H9 (cell line): Measurements from ENCODE around the gene RHBDF1. TPM values are rescaled to one million over a fixed set of nuclear protein-coding genes. Genes with fewer than 3 reads are reported as not detected.

ENCODE experiments used
- DNase-seq: peaks from one replicate; pipeline ENCODE4 v3.0.0-alpha.2; 2017
- H2AFZ ChIP-seq: one replicate; pipeline ENCODE4 v1.6.1; 2013; ENCODE audit warnings: mild to moderate bottlenecking, low read length, control low read depth, moderate library complexity
- H2AK5ac ChIP-seq: 2 replicates; pipeline ENCODE4 v1.6.1; 2013; ENCODE audit warnings: low read length, control low read depth, mixed read lengths; ENCODE audit not compliant: insufficient read length
- H2BK120ac ChIP-seq: one replicate; pipeline ENCODE4 v1.6.1; 2013; ENCODE audit warnings: low read depth, mild to moderate bottlenecking, low read length, control low read depth, inconsistent platforms; ENCODE audit not compliant: poor library complexity, severe bottlenecking
- H2BK12ac ChIP-seq: 2 replicates; pipeline ENCODE4 v1.6.1; 2013; ENCODE audit warnings: low read length, control low read depth, mixed read lengths, low read depth; ENCODE audit not compliant: insufficient read length
- H2BK15ac ChIP-seq: 2 replicates; pipeline ENCODE4 v1.6.1; 2013; ENCODE audit warnings: low read depth, low read length, control low read depth
- H2BK20ac ChIP-seq: one replicate; pipeline ENCODE4 v1.6.1; 2013; ENCODE audit warnings: low read depth, mild to moderate bottlenecking, low read length, control low read depth, inconsistent platforms; ENCODE audit not compliant: poor library complexity, severe bottlenecking
- H2BK5ac ChIP-seq: 2 replicates; pipeline ENCODE4 v1.6.1; 2013; ENCODE audit warnings: low read length, control low read depth, mixed read lengths; ENCODE audit not compliant: insufficient read length
- H3K14ac ChIP-seq: 2 replicates; pipeline ENCODE4 v1.6.1; 2013; ENCODE audit warnings: low read length, control low read depth; ENCODE audit not compliant: insufficient read depth
- H3K18ac ChIP-seq: 2 replicates; pipeline ENCODE4 v1.6.1; 2013; ENCODE audit warnings: low read depth, mild to moderate bottlenecking, mixed read lengths, low read length, control low read depth; ENCODE audit not compliant: insufficient read length
- H3K23ac ChIP-seq: 2 replicates; pipeline ENCODE4 v1.6.1; 2013; ENCODE audit warnings: low read length, control low read depth, mixed read lengths, low read depth; ENCODE audit not compliant: insufficient read length
- H3K23me2 ChIP-seq: 2 replicates; pipeline ENCODE4 v1.6.1; 2013; ENCODE audit warnings: low read depth, mild to moderate bottlenecking, mixed read lengths, low read length, control low read depth; ENCODE audit not compliant: insufficient read length, poor library complexity, severe bottlenecking
- H3K27ac ChIP-seq: 2 replicates; pipeline ENCODE4 v1.5.1; 2013; ENCODE audit warnings: low read length, control low read depth, mixed read lengths, low read depth; ENCODE audit not compliant: insufficient read length
- H3K27me3 ChIP-seq: 2 replicates; pipeline ENCODE4 v1.6.1; 2013; ENCODE audit warnings: low read length, control low read depth, inconsistent platforms; ENCODE audit not compliant: insufficient read depth
- H3K4ac ChIP-seq: 2 replicates; pipeline ENCODE4 v1.6.1; 2013; ENCODE audit warnings: low read depth, mild to moderate bottlenecking, control low read depth, inconsistent platforms, low read length, moderate library complexity
- H3K4me1 ChIP-seq: 2 replicates; pipeline ENCODE4 v1.6.1; 2013; ENCODE audit warnings: low read length, control low read depth, inconsistent platforms; ENCODE audit not compliant: insufficient read depth
- H3K4me2 ChIP-seq: 2 replicates; pipeline ENCODE4 v1.6.1; 2013; ENCODE audit warnings: low read length, control low read depth, mixed read lengths; ENCODE audit not compliant: insufficient read length, insufficient read depth
- H3K56ac ChIP-seq: 2 replicates; pipeline ENCODE4 v1.6.1; 2013; ENCODE audit warnings: low read depth, mild to moderate bottlenecking, mixed read lengths, low read length, control low read depth; ENCODE audit not compliant: insufficient read length
- H3K79me1 ChIP-seq: 2 replicates; pipeline ENCODE4 v1.6.1; 2013; ENCODE audit warnings: low read depth, mild to moderate bottlenecking, moderate library complexity, low read length, control low read depth, inconsistent platforms; ENCODE audit not compliant: insufficient read depth, poor library complexity, severe bottlenecking
- H3K79me2 ChIP-seq: 2 replicates; pipeline ENCODE4 v1.6.1; 2013; ENCODE audit warnings: low read length, control low read depth, inconsistent platforms; ENCODE audit not compliant: insufficient read depth
- H3K9ac ChIP-seq: 2 replicates; pipeline ENCODE4 v1.6.1; 2013; ENCODE audit warnings: low read length, control low read depth, mixed read lengths; ENCODE audit not compliant: insufficient read length; ENCODE audit errors: extremely low read depth
- H3K9me3 ChIP-seq: one replicate; pipeline ENCODE4 v1.6.1; 2013; ENCODE audit warnings: low read depth, low read length, inconsistent platforms; ENCODE audit not compliant: control insufficient read depth
- H3T11ph ChIP-seq: one replicate; pipeline ENCODE4 v1.6.1; 2013; ENCODE audit warnings: mild to moderate bottlenecking, low read length, control low read depth, inconsistent platforms
- H4K20me1 ChIP-seq: one replicate; pipeline ENCODE4 v1.6.1; 2013; ENCODE audit not compliant: control insufficient read depth, insufficient read length, insufficient read depth
- H4K5ac ChIP-seq: 2 replicates; pipeline ENCODE4 v1.6.1; 2013; ENCODE audit warnings: low read depth, mild to moderate bottlenecking, mixed read lengths, low read length, control low read depth; ENCODE audit not compliant: insufficient read length
- H4K8ac ChIP-seq: replicated peaks from 2 replicates; pipeline ENCODE4 v1.6.1; 2013; ENCODE audit warnings: low read length, control low read depth, mixed read lengths, low read depth; ENCODE audit not compliant: insufficient read length
- H4K91ac ChIP-seq: 2 replicates; pipeline ENCODE4 v1.6.1; 2013; ENCODE audit warnings: low read depth, mild to moderate bottlenecking, moderate library complexity, mixed read lengths, low read length, control low read depth; ENCODE audit not compliant: insufficient read length
- H3K27ac Mint-ChIP-seq, 3 experiments: 2 replicates in 2 of 3; 3 replicates in 1 of 3; pipeline ENCODE4 v1.8.0; 2020 to 2021; ENCODE audit warnings: mixed read lengths in 3 of 3, mild to moderate bottlenecking in 1 of 3, moderate library complexity in 1 of 3
- H3K27me3 Mint-ChIP-seq: 2 replicates; pipeline ENCODE4 v1.8.0; 2021; ENCODE audit warnings: low read depth, mild to moderate bottlenecking, moderate library complexity, mixed read lengths
- H3K36me3 Mint-ChIP-seq, 3 experiments: 2 replicates in 2 of 3; 3 replicates in 1 of 3; pipeline ENCODE4 v1.8.0; 2020 to 2021; ENCODE audit warnings: low read depth in 3 of 3, mixed read lengths in 3 of 3; ENCODE audit not compliant: insufficient read depth in 1 of 3
- H3K4me1 Mint-ChIP-seq, 2 experiments: 2 replicates each; pipeline ENCODE4 v1.8.0; 2020; ENCODE audit warnings: mixed read lengths in 2 of 2
- H3K4me3 Mint-ChIP-seq, 2 experiments: 2 replicates in 1 of 2; 3 replicates in 1 of 2; pipeline ENCODE4 v1.8.0; 2020 to 2021; ENCODE audit warnings: mild to moderate bottlenecking in 2 of 2, mixed read lengths in 2 of 2, moderate library complexity in 1 of 2
- H3K9me3 Mint-ChIP-seq, 2 experiments: 2 replicates in 1 of 2; 3 replicates in 1 of 2; pipeline ENCODE4 v1.8.0; 2020; ENCODE audit warnings: mild to moderate bottlenecking in 2 of 2, mixed read lengths in 2 of 2, moderate library complexity in 1 of 2
- WGBS: extraction: QIAGEN DNeasy Blood & Tissue Kit; methylation state at CpG from one replicate; pipeline ENCODE4 v1.1.7; 2013; ENCODE audit warnings: missing lambda C conversion rate, low lambda C conversion rate, mixed read lengths; ENCODE audit not compliant: insufficient read length; ENCODE audit errors: extremely low coverage; 5-methylcytosine and 5-hydroxymethylcytosine counted together
- microRNA-seq: library from miRNA; unstranded; fragments of <30 nt; microRNA quantifications from one replicate; pipeline ENCODE4, GENCODE V29; 2020; ENCODE audit warnings: borderline microRNAs expressed
- total RNA-seq: library from RNA; stranded (reverse); gene quantifications from 2 replicates; pipeline ENCODE4 v1.2.1, GENCODE V29; 2021
- TF ChIP-seq, protein P1 (sequence below): fragments of 200-600 bp; sonication (generic); conservative IDR thresholded peaks from 3 replicates; pipeline ENCODE4 v1.8.0; 2021; ENCODE audit warnings: antibody characterized with exemption, mild to moderate bottlenecking

RHBDF1 gene
- total RNA-seq, 1 experiment from 2014 or later = 34.6 TPM

DNA sequence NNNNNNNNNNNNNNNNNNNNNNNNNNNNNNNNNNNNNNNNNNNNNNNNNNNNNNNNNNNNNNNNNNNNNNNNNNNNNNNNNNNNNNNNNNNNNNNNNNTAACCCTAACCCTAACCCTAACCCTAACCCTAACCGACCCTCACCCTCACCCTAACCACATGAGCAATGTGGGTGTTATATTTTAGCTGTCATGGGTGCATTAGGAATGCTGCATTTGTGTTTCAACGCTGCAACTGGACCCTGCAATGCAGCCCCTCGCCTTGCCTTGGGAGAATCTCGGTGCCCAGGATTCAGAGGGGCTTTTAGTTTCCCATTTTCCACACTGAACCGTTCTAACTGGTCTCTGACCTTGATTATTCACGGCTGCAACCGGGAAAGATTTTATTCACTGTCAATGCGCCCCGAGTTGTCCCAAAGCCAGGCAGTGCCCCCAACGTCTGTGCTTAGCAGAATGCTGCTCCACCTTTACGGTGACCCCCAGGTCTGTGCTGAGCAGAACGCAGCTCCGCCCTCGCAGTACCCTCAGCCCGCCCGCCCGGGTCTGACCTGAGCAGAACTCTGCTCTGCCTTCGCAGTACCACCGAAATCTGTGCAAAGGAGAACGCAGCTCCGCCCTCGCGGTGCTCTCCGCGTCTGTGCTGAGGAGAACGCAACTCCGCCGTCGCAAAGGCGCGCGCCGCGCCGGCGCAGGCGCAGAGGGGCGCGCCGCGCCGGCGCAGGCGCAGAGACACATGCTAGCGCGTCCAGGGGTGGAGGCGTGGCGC is 62.3 kb downstream of the RHBDF1 start:
- Histone ChIP-seq H3K18ac (no peak overlapping the region), H3K27me3 (no peaks in the 10 kb centered on the region), H4K91ac (no peak overlapping the region), H3K4ac (no peak overlapping the region), H2AK5ac (no peak overlapping the region), H3T11ph (no peak overlapping the region), H2BK5ac (no peak overlapping the region), H3K14ac (no peak overlapping the region), H3K27ac (no peak overlapping the region), H3K23ac (no peak overlapping the region), H3K9me3 (no peaks in the 10 kb centered on the region), H2AFZ (no peak overlapping the region), H2BK15ac (no peak overlapping the region), H3K79me2 (no peaks in the 10 kb centered on the region), H3K4me2 (no peak overlapping the region), H3K56ac (no peak overlapping the region), H3K9ac (no peak overlapping the region), H4K5ac (no peak overlapping the region), H4K8ac (no peak overlapping the region), H2BK12ac (no peak overlapping the region), H3K4me1 (no peaks in the 10 kb centered on the region), H2BK20ac (no peak overlapping the region), H3K79me1 (no peaks in the 10 kb centered on the region), H4K20me1 (no peaks in the 10 kb centered on the region), H2BK120ac (no peak overlapping the region), H3K23me2 (no peaks in the 10 kb centered on the region)
- no peak for DNase-seq
- WGBS = no CpG with 5 or more reads among the region's 48 CpGs
- no peak overlapping the region for H3K27ac Mint-ChIP-seq
- no peaks in the 10 kb centered on the region for H3K4me1 Mint-ChIP-seq
- TF ChIP-seq, protein P1, sequence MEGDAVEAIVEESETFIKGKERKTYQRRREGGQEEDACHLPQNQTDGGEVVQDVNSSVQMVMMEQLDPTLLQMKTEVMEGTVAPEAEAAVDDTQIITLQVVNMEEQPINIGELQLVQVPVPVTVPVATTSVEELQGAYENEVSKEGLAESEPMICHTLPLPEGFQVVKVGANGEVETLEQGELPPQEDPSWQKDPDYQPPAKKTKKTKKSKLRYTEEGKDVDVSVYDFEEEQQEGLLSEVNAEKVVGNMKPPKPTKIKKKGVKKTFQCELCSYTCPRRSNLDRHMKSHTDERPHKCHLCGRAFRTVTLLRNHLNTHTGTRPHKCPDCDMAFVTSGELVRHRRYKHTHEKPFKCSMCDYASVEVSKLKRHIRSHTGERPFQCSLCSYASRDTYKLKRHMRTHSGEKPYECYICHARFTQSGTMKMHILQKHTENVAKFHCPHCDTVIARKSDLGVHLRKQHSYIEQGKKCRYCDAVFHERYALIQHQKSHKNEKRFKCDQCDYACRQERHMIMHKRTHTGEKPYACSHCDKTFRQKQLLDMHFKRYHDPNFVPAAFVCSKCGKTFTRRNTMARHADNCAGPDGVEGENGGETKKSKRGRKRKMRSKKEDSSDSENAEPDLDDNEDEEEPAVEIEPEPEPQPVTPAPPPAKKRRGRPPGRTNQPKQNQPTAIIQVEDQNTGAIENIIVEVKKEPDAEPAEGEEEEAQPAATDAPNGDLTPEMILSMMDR = no peak
- H3K36me3 Mint-ChIP-seq = no peaks in the 10 kb centered on the region
- H3K27me3 Mint-ChIP-seq = no peaks in the 10 kb centered on the region
- H3K9me3 Mint-ChIP-seq = no peaks in the 10 kb centered on the region
- peak overlapping the region; percentile 55 to 70; a peak in 4 of 5 replicates for H3K4me3 Mint-ChIP-seq

Small RNA genes lying within 50 kb of the gene (microRNA-seq; reads per million reads assigned to microRNA genes)
- not detected for gene MIR6859-4

Other genes with a start within 250 kb of the RHBDF1 start
- 53.6 and 56.6 TPM in 2 replicates for gene POLR3K, start 19.0 kb downstream of the RHBDF1 start, total RNA-seq
- gene SNRNP25, start 18.8 kb downstream of the RHBDF1 start, total RNA-seq = 75.3 and 78.5 TPM in 2 replicates
- 39.1 and 41.7 TPM in 2 replicates for gene MPG, start 5.6 kb upstream of the RHBDF1 start, total RNA-seq
- 36.9 and 37.1 TPM in 2 replicates for gene NPRL3, start 66.0 kb upstream of the RHBDF1 start, total RNA-seq
- gene HBZ, start 80.0 kb upstream of the RHBDF1 start, total RNA-seq = not detected in 2 replicates
- gene HBM, start 93.3 kb upstream of the RHBDF1 start, total RNA-seq = not detected in 2 replicates
- gene HBA2, start 100.2 kb upstream of the RHBDF1 start, total RNA-seq = 4.3 TPM in 1 of 2 replicates, not detected in the other
- gene HBA1, start 104.0 kb upstream of the RHBDF1 start, total RNA-seq = 2.0 and 7.2 TPM in 2 replicates
- 3.5 and 4.4 TPM in 2 replicates for gene HBQ1, start 107.8 kb upstream of the RHBDF1 start, total RNA-seq
- gene LUC7L, start 156.8 kb upstream of the RHBDF1 start, total RNA-seq = 128 and 137 TPM in 2 replicates
- gene FAM234A, start 162.2 kb upstream of the RHBDF1 start, total RNA-seq = 94.9 and 98.8 TPM in 2 replicates
- 2.9 and 3.4 TPM in 2 replicates for gene RGS11, start 203.3 kb upstream of the RHBDF1 start, total RNA-seq
- 4.2 and 5.9 TPM in 2 replicates for gene ARHGDIG, start 208.0 kb upstream of the RHBDF1 start, total RNA-seq
- 1.1 and 1.4 TPM in 2 replicates for gene PDIA2, start 210.5 kb upstream of the RHBDF1 start, total RNA-seq